Neural progenitor cell (in vitro differentiated cells): ENCODE measurements around the gene DLL3.

Source experiments
- CTCF ChIP-seq: fragments of 200-600 bp; sonication (generic); IDR thresholded peaks from 2 replicates; pipeline ENCODE4 v1.5.1; 2017; ENCODE audit warnings: antibody characterized with exemption, mild to moderate bottlenecking
- EZH2 ChIP-seq: fragments of 200-600 bp; sonication (generic); IDR thresholded peaks from 2 replicates; pipeline ENCODE4 v1.6.1; 2017; ENCODE audit warnings: antibody characterized with exemption, mild to moderate bottlenecking, moderate library complexity
- EZH2phosphoT487 ChIP-seq: fragments of 200-600 bp; sonication (generic); IDR thresholded peaks from 2 replicates; pipeline ENCODE4 v1.6.1; 2017; ENCODE audit warnings: antibody characterized with exemption

- TF ChIP-seq EZH2phosphoT487 (no peak), CTCF (no peak), EZH2 (no peak)
These were observed 16.9 kb downstream of the DLL3 start for GRCh38 chr19:39515551-39516191.
